ENCODE measurements around the gene CENPF.
"Not testable (repeated sequence)": the region's sequence is repeated elsewhere in the genome, so short reads cannot be mapped to it uniquely, and the experiment has no call there.

CENPF gene

DNA sequence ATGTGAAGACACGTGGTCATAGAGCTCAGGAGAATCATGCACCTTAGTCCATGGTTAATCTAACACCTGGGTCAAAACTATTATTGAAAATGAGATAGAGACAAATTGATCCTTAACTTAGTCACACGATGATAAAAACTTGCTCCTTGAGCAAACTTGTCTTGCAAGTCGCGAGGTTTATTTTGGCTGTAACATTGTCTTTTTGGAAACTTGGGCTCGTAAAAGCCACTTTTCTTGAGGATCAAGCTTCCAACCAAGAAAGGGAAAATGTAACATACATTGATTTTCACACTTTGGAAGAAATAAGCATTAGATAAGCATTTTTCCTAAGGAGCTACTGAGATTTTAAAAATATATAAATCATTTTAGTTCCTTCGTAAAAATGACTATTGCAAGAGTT, 19.9 kb upstream of the CENPF start:
- no peak for DNase-seq (ENCODE audit: low read depth)

DNA sequence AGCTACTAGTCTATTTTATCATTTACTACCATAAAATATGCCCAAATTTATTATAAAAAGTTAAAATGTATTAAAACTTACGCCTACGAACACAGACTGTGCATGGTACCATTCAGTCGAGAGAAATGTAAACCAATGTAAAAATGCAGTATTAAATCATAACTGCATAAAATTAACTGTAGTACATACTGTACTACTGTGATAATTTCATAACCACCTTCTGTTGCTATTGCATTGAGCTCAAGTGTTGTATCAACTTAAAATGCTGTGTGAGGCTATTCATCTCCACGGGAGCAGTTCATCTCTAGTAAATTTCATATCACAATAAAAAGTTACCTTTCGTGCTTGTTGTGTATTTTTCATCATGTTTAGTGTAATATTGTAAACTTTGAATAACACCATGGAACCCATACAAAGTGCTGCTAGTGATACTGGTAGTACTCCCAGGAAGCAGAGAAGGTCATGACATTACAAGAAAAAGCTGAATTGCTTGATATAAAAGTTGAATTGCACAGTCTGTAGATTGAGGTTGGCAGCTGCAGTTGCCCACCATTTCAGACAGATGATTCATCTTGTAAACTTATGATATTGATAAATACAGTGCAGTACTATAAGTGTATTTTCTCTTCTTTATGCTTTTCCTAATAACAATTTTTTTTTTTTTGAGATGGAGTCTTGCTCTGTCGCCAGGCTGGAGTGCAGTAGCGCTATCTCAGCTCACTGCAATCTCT, 19.0 kb upstream of the CENPF start:
- no peak for DNase-seq (ENCODE audit: low read depth)

DNA sequence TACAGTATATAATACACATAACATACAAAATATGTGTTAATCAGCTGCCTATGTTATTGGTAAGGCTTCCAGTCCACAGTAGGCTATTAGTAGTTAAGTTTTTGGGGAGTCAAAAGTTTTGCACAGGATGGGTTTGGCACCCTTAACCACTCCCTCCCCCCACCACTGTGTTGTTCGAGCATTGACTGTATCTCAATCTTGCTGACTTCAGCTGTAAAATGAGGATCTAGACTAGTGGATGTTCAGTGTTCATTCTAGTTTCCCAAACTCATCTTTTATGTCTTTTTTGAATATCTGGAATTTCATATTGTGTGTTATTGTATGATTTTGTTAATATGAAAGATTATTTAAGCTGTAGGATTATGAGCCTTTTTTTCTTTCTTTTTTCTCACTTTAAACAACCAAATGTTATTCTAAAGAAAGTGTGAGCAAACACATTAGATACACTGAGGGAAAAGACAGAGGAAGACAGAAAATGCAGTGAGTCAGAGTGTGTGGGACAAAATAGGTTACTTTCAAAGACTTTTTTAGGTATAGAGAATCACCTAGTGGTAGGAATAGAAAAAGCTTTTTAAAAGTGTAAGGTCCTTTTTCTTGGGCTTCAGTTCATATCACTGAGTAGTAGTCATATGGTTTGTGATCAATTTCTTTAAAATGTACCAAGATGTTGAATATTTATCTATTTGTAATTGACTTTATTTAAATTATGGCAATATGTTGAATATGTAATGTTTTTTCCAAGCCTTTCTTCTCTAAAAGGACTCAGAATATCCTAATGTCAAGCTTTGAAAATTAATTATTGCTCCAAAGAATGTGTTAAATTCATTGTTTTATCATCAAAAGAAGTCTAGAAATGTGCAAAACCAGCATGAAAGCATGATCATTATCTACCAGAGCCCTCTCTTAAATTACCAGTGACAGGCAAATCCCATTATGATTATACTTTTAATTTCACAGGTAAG, 17.9 kb upstream of the CENPF start:
- no peak for DNase-seq (ENCODE audit: low read depth)

DNA sequence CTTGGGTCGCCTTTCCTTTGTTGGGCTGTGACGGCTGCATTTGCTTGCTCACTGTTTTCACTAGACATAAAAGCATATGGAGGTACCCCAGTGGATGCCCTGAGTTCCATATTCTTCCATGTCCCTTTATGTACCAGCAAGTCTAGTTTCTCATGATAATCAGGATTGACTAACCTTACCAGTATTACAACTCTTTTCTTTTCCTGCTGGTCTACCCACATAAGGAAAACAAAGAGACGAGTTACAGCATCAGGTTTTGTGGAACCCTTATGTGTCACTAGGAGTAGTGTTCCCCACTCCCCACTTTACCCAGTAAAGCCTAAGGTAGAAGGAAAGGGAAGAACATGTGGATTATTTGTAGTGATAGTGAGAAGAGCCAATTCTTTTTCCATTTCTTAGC, 16.4 kb upstream of the CENPF start:
- no peak for DNase-seq (ENCODE audit: low read depth)

DNA sequence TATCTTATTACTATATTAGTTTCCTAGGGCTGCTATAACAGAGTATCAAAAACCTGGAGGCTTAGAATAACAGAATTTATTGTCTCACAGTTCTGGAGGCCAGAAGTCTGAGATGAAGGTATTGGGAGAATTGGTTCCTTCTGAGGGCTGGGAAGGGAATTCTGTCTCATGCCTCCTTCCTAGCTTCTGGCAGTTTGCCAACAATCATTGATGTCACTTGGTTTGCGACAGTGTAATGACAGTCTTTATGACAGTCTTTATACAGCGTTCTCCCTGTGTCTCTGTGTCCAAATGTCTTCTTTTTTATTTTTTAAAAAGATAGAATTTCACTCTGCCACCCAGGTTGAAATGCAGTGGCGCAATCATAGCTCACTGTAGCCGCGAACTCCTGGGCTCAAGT, 15.8 kb upstream of the CENPF start:
- DNase-seq (ENCODE audit: low read depth): no peak

DNA sequence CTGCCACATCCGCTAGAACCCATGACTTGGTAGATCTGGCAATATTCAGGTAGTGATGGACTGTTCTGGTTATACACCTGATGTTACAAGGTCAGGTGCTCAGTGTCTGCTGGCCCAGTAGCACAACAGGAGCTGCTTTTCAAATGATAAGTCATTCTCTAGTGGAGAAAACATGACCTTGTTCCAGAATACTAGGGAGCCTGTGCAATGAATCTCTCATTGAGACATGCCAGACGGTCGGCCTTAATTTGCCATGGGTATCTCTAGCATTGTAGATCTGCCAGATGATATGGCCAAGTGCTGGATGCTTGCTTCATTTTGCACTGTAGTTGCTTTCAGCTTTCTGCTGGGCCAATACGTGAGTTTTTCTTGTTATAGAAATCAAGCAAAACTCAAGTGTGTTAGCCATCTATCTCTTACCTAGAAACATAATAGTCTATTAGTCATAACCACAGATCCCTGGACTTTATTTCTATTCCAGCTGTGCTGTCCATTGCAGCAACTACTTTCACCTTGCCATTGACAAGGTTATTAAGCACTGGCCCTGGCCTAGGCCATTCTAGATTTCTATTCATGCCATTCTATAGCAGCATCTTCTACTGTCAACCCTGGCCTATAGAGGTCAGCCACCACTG, 13.9 kb upstream of the CENPF start:
- no peak for DNase-seq (ENCODE audit: low read depth)

DNA sequence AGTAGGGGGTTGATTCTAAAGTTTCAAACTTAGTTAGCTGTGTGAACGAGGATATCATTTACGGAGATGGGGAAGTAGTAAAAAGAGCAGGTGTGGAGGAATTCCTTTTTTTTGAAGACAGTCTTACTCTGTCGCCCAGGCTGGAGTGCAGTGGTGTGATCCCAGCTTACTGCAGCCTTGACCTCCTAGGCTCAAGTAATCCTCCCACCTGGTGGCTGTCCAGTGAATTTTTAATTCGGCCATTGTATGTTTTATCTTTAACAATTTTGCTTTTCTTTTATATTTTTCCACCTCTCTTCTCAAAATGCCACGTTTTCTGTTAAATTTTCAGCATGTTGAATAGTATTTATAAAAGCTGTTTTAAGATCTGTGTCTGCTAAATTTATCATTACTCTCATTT, 12.3 kb upstream of the CENPF start:
- no peak for DNase-seq (ENCODE audit: low read depth)

DNA sequence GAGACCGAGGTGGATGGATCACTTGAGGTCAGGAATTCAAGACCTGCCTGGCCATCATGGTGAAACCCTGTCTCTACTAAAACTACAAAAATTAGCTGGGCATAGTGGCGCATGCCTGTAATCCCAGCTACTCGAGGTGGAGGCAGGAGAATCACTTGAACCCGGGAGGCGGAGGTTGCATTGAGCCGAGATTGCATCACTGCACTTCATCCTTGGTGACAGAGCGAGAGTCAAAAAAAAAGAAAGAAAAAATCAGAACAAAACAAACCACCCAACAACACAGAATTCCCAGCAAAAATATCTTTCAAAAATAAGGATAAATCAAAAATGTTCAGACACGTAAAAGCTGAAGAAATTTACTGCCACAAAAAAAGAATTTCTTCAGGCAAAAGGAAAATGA, 11.1 kb upstream of the CENPF start:
- DNase-seq (ENCODE audit: low read depth): not testable (repeated sequence)

DNA sequence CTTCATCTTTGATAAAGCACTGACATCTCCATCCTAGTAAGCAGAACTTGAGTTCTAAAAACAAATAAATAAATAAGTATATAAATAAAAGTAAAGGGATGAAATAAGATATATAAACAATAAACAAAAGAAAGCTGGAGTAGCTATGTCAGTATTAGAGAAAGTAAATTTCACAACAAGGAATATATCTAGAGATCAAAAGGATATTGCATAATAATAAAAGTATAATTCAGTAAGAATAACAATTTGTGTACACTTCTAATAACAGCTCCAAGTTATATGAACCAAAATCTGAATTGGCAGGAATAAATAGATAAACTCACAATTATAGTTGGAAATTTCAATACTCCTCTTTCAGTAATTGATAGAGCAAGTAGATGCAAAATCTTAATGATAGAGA, 9.8 kb upstream of the CENPF start:
- no peak for DNase-seq (ENCODE audit: low read depth)

DNA sequence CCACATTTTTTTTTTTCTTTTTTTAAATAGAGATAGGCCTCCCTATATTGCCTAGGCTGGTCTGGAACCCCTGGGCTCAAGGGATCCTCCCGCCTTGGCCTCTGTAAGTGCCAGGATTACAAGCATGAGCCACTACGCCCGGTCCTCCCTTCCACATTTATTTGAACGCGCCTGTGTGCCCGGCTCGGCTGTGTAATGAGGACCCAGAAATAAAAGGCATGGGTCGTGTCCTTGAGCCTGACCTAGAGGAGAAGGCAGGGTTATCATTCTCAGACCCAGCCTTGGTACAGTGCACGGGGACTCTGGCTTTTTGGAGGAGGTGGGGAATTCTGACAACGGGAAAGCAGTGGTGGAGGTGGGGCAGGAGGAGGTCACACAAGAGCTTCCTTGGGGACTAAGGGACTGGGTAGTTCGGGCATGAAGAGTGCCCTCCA, 841 bp downstream of the CENPF start:
- no peak for DNase-seq (ENCODE audit: low read depth)

DNA sequence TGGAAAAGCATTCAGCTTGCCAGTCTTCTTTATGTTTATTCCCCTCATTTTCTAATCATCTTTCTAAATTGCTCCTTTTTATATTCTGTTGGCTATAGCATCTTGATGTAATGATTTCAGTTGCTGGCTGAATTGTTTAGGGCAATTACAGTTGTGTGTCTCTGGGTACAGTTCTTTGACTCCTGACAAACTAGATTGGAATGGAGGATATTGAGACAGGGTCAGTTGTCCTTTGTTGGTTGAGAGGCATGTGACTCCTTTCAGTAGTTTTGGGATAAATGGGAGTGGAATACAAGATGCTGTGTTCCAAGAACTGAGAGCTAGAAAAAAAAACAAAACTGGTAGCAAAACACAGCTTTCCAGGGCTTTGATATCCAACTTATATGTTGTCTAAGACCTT, 1.5 kb downstream of the CENPF start:
- peak; percentile 17 for DNase-seq (ENCODE audit: low read depth)

DNA sequence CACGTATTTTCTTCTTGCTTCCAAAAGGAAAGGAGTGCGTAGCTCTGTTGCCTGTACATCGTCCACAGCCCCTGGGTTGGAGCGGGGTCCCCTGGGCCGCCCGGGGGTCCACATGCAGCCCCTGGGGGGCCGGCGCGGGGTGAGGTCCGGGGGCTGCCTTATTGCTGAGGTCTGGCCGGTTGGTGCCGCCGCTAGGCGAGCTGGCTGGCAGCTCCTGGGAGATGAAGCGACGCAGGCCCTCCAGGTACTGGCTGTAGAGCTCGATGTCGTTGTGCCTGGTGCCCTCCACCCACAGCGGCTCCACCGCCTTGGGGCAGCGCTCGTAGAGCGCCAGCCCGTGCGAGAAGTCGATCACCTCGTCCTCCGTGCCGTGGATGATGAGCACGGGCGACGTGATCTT, 2.5 kb downstream of the CENPF start:
- not testable (repeated sequence) for DNase-seq (ENCODE audit: low read depth)

DNA sequence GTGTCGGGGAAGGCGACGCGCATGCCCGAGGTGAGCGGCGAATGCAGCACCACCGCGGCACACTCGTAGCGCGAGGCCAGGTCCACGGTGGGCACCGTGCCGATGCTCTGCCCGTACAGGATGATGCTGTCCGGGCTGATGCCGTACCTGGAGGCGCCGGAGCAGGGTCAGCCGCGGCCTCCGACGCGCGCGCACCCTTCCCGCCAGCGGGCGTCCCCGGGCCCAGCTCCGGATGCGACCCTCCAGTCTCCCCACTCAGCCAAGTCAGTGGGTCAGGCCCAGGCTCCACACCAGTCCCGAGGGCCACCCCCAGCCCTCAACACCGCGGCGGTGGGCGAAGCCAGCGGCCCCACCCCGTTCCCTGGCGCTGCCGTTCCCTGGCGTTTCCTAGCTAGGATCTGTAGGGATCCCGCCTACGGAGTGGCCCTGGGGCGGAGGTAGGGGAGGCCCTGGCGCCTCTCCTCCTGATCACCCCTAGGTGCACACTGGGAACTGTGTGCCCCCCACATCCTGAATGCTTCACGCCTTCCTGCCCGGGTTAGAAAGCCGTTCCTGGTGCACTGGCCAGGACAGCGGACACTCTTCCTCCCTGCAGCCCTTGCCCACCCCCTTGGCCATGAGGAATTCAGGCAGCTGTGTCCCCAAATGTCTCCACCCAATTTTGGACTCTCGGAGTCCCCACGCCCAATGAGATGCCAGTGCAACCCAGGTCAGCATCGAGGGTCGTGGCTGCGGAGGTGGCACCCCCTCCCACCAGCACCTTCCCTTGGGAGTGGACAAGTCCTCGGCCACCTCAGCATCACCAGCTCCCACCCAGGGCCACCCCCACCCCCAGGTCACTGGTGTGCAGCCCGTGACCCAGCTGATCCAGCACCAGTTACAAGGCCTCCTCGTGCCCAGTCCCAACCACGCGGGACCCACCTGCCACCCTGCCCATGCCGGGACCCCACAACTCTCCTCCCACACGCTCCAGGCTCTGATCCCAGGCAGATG, 3.2 kb downstream of the CENPF start:
- not testable (repeated sequence) for DNase-seq (ENCODE audit: low read depth)

DNA sequence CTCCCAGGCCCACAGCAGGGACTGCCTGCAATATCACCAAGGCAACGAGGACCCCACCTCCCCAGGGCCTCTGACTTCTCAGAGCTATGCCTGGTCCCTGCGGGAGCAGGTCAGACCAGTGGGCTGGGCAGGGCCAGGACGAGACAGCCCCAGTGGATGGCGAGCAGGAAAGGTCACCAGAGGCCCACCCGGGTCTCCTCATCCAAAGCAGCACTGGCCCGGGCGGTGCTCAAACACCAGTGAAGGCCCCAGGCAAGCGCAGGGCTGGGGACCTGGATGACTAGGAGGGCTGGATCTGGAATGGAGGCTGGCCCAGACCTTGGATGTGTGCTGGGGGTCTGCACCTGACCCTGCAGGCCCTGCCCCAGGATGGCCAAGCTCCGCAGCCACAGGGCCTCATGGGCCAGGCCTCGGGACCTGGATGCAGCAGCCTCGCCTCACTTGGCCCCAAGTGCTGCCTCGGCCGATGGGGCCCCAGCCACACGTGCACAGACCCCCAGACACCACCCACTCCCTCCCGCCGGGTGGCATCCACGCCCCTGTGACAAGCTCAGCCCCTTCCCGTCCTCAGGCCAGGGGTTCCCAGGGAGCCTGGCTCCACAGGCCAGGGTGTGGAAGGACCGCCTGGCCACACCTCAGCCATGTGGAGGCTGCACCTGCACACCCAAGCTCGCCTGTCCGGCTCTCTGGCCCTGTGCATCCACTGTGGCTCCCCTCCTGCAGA, 4.7 kb downstream of the CENPF start:
- not testable (repeated sequence) for DNase-seq (ENCODE audit: low read depth)

DNA sequence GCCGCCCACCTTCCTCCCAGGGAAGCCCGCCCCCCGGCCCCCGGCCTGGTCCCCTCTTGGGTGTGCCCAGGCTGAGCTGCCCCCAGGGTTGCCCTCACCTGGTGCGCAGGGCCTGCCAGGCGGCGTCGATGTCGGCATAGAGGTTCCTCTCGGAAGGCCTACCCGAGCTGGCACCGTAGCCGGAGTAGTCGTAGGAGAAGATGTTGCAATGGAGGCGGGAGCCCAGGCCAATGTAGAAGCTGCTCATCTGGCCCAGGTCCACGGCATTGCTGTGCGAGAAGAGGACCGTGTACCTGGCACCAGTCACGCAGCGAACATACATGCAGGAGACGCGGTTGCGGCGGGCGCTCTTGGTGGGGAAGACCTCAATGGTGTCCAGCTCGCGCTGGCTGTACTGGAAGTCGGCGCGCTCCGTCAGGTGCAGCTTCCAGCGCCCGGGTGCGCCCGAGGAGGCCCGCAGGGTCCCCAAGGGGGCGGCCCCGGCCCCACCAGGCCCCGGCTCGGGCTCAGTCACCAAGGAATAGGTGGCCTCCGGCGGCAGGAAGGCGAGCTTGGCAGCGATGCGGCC, 5.3 kb downstream of the CENPF start:
- DNase-seq (ENCODE audit: low read depth): not testable (repeated sequence)

DNA sequence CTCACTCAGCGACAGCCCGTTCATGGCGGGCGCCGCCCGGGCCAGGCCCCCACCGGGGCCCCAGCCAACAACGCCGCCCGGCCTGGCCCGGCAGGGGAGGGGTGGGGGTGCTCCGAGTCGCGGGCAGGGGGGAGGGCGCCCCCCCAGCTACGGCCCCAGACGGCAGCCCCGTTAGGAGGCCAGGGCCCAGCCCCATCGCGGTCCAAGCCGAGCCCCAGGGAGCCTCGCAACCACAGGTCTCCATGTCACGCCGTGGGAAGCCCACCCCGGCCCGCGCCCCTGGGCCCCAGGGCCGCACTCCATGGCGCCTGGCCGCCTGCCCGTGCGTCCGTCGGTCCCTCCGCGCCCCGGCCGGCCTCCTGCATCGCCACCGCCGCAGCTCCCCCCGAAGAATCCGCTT, 5.8 kb downstream of the CENPF start:
- DNase-seq (ENCODE audit: low read depth): not testable (repeated sequence)

DNA sequence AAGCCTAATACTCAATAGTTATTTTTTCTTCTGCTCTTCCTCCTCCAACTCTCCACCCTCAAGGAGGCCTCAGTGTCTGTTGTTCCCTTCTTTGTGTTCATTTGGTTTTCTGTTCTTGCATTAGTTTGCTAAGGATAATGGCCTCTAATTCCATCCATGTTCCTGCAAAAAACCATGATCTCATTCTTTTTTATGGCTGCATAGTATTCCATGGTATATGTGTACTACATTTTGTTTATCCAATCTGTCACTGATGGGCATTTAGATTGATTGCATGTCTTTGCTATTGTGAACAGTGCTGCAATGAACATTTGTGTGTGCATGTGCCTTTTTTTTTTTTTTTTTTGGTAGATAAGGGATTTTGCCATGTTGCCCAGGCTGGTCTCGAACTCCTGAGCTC, 6.7 kb downstream of the CENPF start:
- DNase-seq (ENCODE audit: low read depth): no peak

DNA sequence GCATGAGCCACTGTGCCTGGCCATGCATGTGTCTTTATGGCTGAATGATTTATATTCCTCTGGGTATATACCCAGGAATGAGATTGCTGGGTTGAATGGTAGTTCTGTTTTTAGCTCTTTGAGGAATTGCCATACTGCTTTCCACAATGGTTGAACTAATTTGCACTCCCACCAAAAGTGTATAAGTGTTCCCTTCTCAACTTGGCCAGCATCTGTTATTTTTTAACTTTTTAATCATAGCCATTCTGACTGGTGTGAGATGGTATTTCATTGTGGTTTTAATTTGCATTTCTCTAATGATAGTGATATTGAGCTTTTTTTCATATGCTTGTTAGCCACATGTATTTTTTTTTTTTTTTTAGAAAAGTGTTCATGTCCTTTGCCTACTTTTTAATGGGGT, 7.1 kb downstream of the CENPF start:
- DNase-seq (ENCODE audit: low read depth): not testable (repeated sequence)

DNA sequence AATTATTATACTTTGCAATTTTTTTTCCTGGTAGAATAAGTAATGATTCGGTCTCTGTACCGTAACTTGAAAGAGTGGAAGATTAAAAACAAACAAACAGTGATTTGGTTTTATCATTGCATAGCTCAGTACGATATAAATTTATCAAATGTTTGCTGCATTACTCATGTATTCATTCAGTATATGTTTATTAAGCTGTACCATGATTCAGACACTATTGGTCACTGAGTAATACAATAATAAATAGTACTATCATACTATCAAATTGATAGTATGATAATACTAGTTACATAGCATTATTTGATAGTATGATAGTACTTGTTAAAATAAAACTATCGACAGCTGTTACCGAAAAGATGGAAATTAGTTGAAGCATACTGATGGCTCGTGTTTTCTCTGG, 12.1 kb downstream of the CENPF start:
- DNase-seq (ENCODE audit: low read depth): no peak

DNA sequence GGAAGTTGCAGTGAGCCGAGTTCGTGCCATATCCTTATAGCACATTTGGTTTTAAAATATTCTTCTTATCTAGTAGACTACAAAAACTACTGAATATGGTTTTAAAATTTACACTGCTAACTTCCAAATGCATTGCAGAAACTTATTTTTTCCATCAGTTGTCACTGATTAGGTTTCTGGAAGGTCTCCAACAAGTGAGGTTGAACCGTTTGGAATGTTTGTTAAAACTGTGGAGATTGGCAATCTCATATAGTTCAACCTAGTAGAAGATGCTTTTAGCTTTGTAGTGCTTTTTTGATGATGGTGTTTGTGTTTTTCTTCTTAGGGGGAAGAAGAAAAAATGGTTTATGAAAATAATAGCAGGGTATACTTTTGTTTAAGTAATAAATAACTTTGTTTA, 12.9 kb downstream of the CENPF start:
- DNase-seq (ENCODE audit: low read depth): peak; percentile 12
